Measurements from ENCODE around the gene LRBA. TPM values are rescaled to one million over a fixed set of nuclear protein-coding genes. Genes with fewer than 3 reads are reported as not detected.

The LRBA gene
- total RNA-seq, 1 donor from 2014 or later = 39.9 TPM

DNA sequence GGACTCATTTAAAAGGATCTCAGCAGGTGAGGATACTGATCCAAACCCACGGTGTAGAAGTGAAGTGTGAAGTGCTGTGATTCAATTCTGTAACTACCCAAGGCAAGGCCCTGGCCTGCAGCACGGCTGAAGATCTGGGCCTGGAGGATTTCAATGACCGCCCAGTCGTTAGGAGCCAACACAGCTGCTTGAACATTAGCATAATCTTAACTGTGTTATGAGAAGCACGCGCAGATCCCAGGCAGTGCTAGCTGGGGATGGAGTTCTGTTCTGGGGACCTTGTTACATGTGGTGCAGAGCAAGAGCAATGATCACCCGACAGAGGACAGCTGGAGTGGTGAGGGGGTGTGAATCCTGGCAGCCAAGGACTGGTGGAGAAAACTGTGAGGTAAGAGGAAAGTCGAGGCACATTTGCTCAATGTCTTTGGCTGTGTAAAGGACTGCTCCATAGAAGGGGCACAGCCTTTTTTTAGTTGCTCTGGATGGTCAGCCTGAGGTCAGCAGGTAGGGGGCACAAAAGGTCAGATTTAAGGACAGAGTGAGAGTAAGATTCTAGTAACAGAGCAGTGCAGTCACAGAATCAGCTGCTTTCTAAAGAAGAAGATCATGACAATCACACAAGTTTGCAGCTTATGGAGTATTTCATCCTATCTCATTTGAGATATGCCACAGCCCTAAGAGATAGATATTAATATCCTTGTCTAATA is 755.1 kb downstream of the LRBA start:
- Histone ChIP-seq H3K27me3 (no peaks in the 10 kb centered on the region), H3K27ac (no peak overlapping the region), H3K36me3 (no peaks in the 10 kb centered on the region), H3K9me3 (no peaks in the 10 kb centered on the region), H3K4me1 (peaks cover 5% of the 10 kb centered on the region), H3K4me3 (no peak overlapping the region)
- DNase-seq = no peak
- no peak for TF ChIP-seq CTCF (IDR thresholded peaks at IDR 0.05)
- intact Hi-C loops (cut with DNase I) = no loop called here
- ATAC-seq = no peak

DNA sequence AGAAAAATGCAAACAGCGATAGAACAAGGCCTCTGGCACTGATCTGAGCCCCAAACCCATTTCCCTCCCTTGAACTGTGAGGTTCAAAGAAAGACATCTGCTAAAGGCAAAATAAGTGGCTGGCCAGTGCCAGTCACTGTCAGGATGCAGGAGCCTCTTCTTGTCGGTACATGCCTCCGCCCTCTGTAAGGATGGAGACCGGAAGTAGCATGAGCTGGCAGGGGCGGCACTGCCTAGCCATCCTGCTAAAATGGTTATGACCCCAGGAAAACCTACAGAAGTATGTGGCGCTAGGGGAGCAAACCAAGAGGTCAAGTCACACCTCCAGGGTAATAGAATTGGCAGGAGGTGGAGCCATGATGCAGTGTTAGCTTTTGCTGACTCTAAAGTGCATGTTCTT is 756.5 kb downstream of the LRBA start:
- no peak overlapping the region for H3K4me3 ChIP-seq
- intact Hi-C loops (cut with DNase I) = no loop called here
- no peaks in the 10 kb centered on the region for H3K36me3 ChIP-seq
- no peak overlapping the region for H3K27ac ChIP-seq
- ATAC-seq (no peak), DNase-seq (no peak)
- H3K9me3 ChIP-seq = no peaks in the 10 kb centered on the region
- TF ChIP-seq CTCF (IDR thresholded peaks at IDR 0.05) = no peak
- H3K27me3 ChIP-seq = no peaks in the 10 kb centered on the region
- H3K4me1 ChIP-seq = peaks cover 5% of the 10 kb centered on the region

DNA sequence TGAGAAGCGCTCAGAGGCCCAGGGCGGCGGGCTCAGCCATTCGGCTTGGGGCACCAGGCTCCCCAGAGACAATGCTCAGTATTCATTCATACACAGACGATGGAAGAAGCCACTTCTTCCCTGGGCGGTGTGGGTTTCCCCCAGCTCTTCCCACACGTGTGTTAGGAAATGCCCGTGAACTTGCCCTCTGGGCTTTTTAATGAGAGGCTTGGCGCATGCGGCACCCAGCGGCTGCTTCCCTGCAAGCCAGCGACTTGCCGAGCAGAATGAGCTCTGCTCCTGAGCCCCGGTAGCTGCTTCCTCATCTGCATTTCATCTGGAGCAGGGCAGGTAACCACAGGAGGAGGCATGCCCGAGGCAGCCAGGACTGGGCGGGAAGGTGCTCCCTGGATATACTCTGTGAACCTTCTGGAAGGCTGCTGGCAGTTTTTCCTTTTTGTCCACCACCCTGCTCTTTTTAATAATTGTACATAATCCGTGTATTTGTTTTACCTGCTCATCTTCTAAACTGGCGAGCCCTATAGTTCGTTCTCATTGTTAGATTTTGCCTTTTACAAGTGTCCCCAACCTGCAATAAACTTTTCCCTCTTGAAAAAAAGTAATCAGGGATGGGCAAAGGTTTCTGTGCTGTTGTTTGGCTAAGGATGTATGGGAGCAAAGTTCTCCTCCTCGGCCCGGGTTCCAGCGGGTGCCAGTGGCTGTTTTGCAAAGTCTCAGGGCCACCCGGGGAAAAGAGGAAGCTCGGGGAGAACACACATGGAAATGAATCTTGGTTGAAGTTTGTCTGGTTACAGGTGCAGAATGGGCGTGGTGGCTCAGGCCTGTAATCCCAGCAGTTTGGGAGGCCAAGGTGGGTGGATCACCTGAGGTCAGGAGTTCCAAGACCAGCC is 758.0 kb downstream of the LRBA start:
- no peaks in the 10 kb centered on the region for H3K27me3 ChIP-seq
- no peak overlapping the region for H3K4me3 ChIP-seq
- TF ChIP-seq CTCF (IDR thresholded peaks at IDR 0.05) = no peak
- intact Hi-C loops (cut with DNase I) = no loop called here
- ATAC-seq (no peak), DNase-seq (no peak)
- H3K9me3 ChIP-seq = no peaks in the 10 kb centered on the region
- H3K4me1 ChIP-seq = peaks cover 5% of the 10 kb centered on the region
- H3K27ac ChIP-seq = no peak overlapping the region
- no peaks in the 10 kb centered on the region for H3K36me3 ChIP-seq

- no peak for TF ChIP-seq CTCF (IDR thresholded peaks at IDR 0.05)
- ATAC-seq = peak; percentile 10
- peaks cover 5% of the 10 kb centered on the region for H3K4me1 ChIP-seq
- H3K27ac ChIP-seq = no peak overlapping the region
- no peaks in the 10 kb centered on the region for H3K27me3 ChIP-seq
- intact Hi-C loops (cut with DNase I) = no loop called here
- H3K36me3 ChIP-seq = no peaks in the 10 kb centered on the region
- no peaks in the 10 kb centered on the region for H3K9me3 ChIP-seq
- H3K4me3 ChIP-seq = no peak overlapping the region
- DNase-seq = no peak
Measured at GRCh38 chr4:150256225-150256620, 758.9 kb downstream of the LRBA start.

DNA sequence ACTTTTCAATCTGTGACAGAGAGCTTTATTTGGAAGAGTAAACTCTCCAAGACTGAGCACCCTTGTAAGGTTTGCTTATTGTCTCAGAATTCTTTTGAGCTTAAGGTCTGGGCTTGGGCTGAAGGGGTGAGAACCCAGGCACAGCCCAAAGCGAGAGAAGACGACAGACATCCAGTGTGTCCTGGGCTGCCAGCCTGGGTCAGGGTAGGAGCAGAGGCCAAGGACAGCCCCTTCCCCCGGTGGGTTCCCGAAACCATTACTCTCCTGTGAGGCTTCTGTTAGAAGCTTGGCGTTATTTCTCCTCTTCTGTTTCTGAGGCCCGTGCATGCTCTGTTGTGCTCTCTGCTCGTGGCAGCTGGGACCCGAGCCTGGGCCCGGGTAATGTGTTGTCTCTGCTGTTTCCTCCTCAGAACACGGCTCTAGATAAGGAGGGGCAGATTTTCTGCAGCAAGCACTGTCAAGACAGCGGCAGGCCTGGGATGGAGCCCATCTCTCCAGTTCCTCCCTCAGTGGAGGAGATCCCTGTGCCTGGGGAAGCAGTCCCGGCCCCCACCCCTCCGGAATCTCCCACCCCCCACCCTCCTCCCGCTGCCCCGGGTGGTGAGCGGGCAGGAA is 759.4 kb downstream of the LRBA start:
- intact Hi-C loops (cut with DNase I) = no loop called here
- H3K9me3 ChIP-seq = no peaks in the 10 kb centered on the region
- peaks cover 5% of the 10 kb centered on the region for H3K4me1 ChIP-seq
- peak overlapping the region; percentile 30 for H3K27ac ChIP-seq
- no peak overlapping the region for H3K4me3 ChIP-seq
- DNase-seq (no peak), ATAC-seq (peak; percentile 5)
- no peaks in the 10 kb centered on the region for H3K36me3 ChIP-seq
- H3K27me3 ChIP-seq = no peaks in the 10 kb centered on the region
- TF ChIP-seq CTCF (IDR thresholded peaks at IDR 0.05) = no peak
